HCT116 (cell line): ENCODE data around the gene MCF2L.

Source experiments
- CTCF ChIP-seq, 3 experiments: fragments of 200-600 bp in 1 of 3; sonication (generic) in 1 of 3; IDR thresholded peaks in 2 of 3; conservative IDR thresholded peaks in 1 of 3; 2 replicates each; pipeline ENCODE4 v1.5.1; 2012 to 2017; ENCODE audit warnings: low read depth in 2 of 3, low read length in 2 of 3, antibody characterized with exemption in 1 of 3, borderline replicate concordance in 1 of 3, control low read depth in 1 of 3, mild to moderate bottlenecking in 1 of 3, mixed read lengths in 1 of 3, mixed run types in 1 of 3, moderate library complexity in 1 of 3; ENCODE audit not compliant: insufficient read depth in 1 of 3
- JUND ChIP-seq: IDR thresholded peaks from 2 replicates; pipeline ENCODE4 v1.6.1; 2012

- TF ChIP-seq JUND (no peak), CTCF (IDR thresholded peaks at IDR 0.05 in 2 of 3, conservative IDR thresholded peaks at IDR 0.05 in 1 of 3; ENCODE audit: borderline replicate concordance in 1 of 3, insufficient read depth in 1 of 3, low read depth in 2 of 3, low read length in 2 of 3) (no peak)
Observed at GRCh38 chr13:113129480-113129879, 160.5 kb downstream of the MCF2L start.
